Measurements from ENCODE around the gene CCT6B. TPM values are rescaled to one million over a fixed set of nuclear protein-coding genes. Genes with fewer than 3 reads are reported as not detected.

Gene CCT6B
- total and polyA plus RNA-seq, 9 of the 15 experiments (the other 6 are each of a cell fraction or from before 2014, with no cell fraction given), result 0.25 to 0.91 (median 0.58) TPM

GRCh38 chr17:34981538-34982241, 20.4 kb upstream of the CCT6B start (continued):
- TF ChIP-seq HDAC3 (IDR thresholded peaks at IDR 0.05; ENCODE audit: borderline replicate concordance, partially characterized antibody), result peak; percentile 70
- TF ChIP-seq MTA3 (IDR thresholded peaks at IDR 0.05; ENCODE audit: borderline replicate concordance), result peak; percentile 59
- TF ChIP-seq TAF1 (IDR thresholded peaks at IDR 0.05; ENCODE audit: control insufficient read depth, extremely low read depth, insufficient read depth, low read length, severe bottlenecking), result peak; percentile 27
- 0 out of 2 replicates have a peak, but pooled peaks have one; percentile 70 for TF ChIP-seq ZNF175 (CRISPR knock-in tag; IDR thresholded peaks at IDR 0.05; ENCODE audit: low read depth)
- TF ChIP-seq ARID1B (IDR thresholded peaks at IDR 0.05), result peak; percentile 89
- TF ChIP-seq FOXM1 (IDR thresholded peaks at IDR 0.05; ENCODE audit: low read depth), result peak; percentile 55; the same call in 1 of the 2 replicates
- TF ChIP-seq FOXM1 (CRISPR knock-in tag; IDR thresholded peaks at IDR 0.05; ENCODE audit: low read depth), result no peak
- no peak for TF ChIP-seq ZNF133 (CRISPR knock-in tag; IDR thresholded peaks at IDR 0.05)
- TF ChIP-seq CREB1 (IDR thresholded peaks at IDR 0.05), result peak; percentile 86
- TF ChIP-seq CREB1 (CRISPR knock-in tag; IDR thresholded peaks at IDR 0.05), result peak; percentile 52; the same call in 1 of the 2 replicates
- TF ChIP-seq, protein P1, sequence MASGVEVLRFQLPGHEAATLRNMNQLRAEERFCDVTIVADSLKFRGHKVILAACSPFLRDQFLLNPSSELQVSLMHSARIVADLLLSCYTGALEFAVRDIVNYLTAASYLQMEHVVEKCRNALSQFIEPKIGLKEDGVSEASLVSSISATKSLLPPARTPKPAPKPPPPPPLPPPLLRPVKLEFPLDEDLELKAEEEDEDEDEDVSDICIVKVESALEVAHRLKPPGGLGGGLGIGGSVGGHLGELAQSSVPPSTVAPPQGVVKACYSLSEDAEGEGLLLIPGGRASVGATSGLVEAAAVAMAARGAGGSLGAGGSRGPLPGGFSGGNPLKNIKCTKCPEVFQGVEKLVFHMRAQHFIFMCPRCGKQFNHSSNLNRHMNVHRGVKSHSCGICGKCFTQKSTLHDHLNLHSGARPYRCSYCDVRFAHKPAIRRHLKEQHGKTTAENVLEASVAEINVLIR (CRISPR knock-in tag; IDR thresholded peaks at IDR 0.05), result 0 out of 2 replicates have a peak, but pooled peaks have one; percentile 14
- TF ChIP-seq SMARCE1 (IDR thresholded peaks at IDR 0.05), result peak; percentile 52; the same call in 1 of the 2 replicates
- peak; percentile 92 for TF ChIP-seq ETV1 (tag; conservative IDR thresholded peaks at IDR 0.05; ENCODE audit: low read depth)
- TF ChIP-seq ZNF239 (CRISPR knock-in tag; IDR thresholded peaks at IDR 0.05), result peak; percentile 13; the same call in 1 of the 2 replicates
- TF ChIP-seq, protein P2, sequence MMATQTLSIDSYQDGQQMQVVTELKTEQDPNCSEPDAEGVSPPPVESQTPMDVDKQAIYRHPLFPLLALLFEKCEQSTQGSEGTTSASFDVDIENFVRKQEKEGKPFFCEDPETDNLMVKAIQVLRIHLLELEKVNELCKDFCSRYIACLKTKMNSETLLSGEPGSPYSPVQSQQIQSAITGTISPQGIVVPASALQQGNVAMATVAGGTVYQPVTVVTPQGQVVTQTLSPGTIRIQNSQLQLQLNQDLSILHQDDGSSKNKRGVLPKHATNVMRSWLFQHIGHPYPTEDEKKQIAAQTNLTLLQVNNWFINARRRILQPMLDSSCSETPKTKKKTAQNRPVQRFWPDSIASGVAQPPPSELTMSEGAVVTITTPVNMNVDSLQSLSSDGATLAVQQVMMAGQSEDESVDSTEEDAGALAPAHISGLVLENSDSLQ (IDR thresholded peaks at IDR 0.05), result peak; percentile 94
- no peak for TF ChIP-seq ZBTB8A (IDR thresholded peaks at IDR 0.05; ENCODE audit: partially characterized antibody)
- peak; percentile 73 for TF ChIP-seq C11orf30 (IDR thresholded peaks at IDR 0.05; ENCODE audit: low read depth)
- TF ChIP-seq TRIM25 (IDR thresholded peaks at IDR 0.05; ENCODE audit: borderline replicate concordance), result no peak
- TF ChIP-seq BRF1 (IDR thresholded peaks at IDR 0.05; ENCODE audit: borderline replicate concordance, extremely low read depth, insufficient read length), result no peak
- TF ChIP-seq ZNF644 (tag; IDR thresholded peaks at IDR 0.05; ENCODE audit: low read depth), result peak; percentile 71; the same call in 1 of the 2 replicates
- TF ChIP-seq ZNF324 (CRISPR knock-in tag; IDR thresholded peaks at IDR 0.05), result no peak
- no peak for TF ChIP-seq ZBTB9 (CRISPR knock-in tag; IDR thresholded peaks at IDR 0.05)
- peak; percentile 70 for TF ChIP-seq TCF3 (CRISPR knock-in tag; IDR thresholded peaks at IDR 0.05)
- TF ChIP-seq FOSL1 (tag; conservative IDR thresholded peaks at IDR 0.05), result peak; percentile 59; the same call in 1 of the 2 replicates
